Measurements from ENCODE around the gene DCLK2.

DCLK2 gene

GRCh38 chr4:150119492-150119891, 41.2 kb downstream of the DCLK2 start:
- H3K4me3 ChIP-seq (ENCODE audit: low read depth in 1 of 2, low read length in 2 of 2) = no peak overlapping the region
- no peak overlapping the region for H3K9ac ChIP-seq (ENCODE audit: low read length)
- no peaks in the 10 kb centered on the region for H3K9me3 ChIP-seq (ENCODE audit: low read length)
- no peaks in the 10 kb centered on the region for H3K36me3 ChIP-seq (ENCODE audit: insufficient read depth, low read length)
- no peak overlapping the region for H3K27ac ChIP-seq (ENCODE audit: low read depth, low read length)
- peaks cover 15% of the 10 kb centered on the region for H3K4me1 ChIP-seq (ENCODE audit: insufficient read depth, low read length)
- no peaks in the 10 kb centered on the region for H3K27me3 ChIP-seq (ENCODE audit: control insufficient read depth in 1 of 2, insufficient read depth in 2 of 2, low read length in 2 of 2)

- Histone ChIP-seq H3K36me3 (ENCODE audit: insufficient read depth, low read length) (no peaks in the 10 kb centered on the region), H3K9ac (ENCODE audit: low read length) (no peak overlapping the region), H3K27me3 (ENCODE audit: control insufficient read depth in 1 of 2, insufficient read depth in 2 of 2, low read length in 2 of 2) (no peaks in the 10 kb centered on the region), H3K4me1 (ENCODE audit: insufficient read depth, low read length) (peaks cover 14% of the 10 kb centered on the region), H3K4me3 (ENCODE audit: low read depth in 1 of 2, low read length in 2 of 2) (no peak overlapping the region), H3K9me3 (ENCODE audit: low read length) (no peaks in the 10 kb centered on the region), H3K27ac (ENCODE audit: low read depth, low read length) (no peak overlapping the region)
These were observed 44.8 kb downstream of the DCLK2 start for GRCh38 chr4:150123087-150123486.

- H3K27ac ChIP-seq (ENCODE audit: low read depth, low read length) = no peak overlapping the region
These were observed 45.8 kb downstream of the DCLK2 start for GRCh38 chr4:150123796-150124677.

GRCh38 chr4:150126201-150126863, 48.1 kb downstream of the DCLK2 start:
- no peak overlapping the region for H3K4me3 ChIP-seq (ENCODE audit: low read depth in 1 of 2, low read length in 2 of 2)

More at GRCh38 chr4:150123796-150124677, 45.8 kb downstream of the DCLK2 start:
- Histone ChIP-seq H3K27me3 (ENCODE audit: control insufficient read depth in 1 of 2, insufficient read depth in 2 of 2, low read length in 2 of 2) (no peaks in the 10 kb centered on the region), H3K36me3 (ENCODE audit: insufficient read depth, low read length) (no peaks in the 10 kb centered on the region), H3K9ac (ENCODE audit: low read length) (no peak overlapping the region), H3K4me1 (ENCODE audit: insufficient read depth, low read length) (peaks cover 14% of the 10 kb centered on the region), H3K9me3 (ENCODE audit: low read length) (no peaks in the 10 kb centered on the region), H3K4me3 (ENCODE audit: low read depth in 1 of 2, low read length in 2 of 2) (no peak overlapping the region)

GRCh38 chr4:150126864-150127203, 48.6 kb downstream of the DCLK2 start:
- Histone ChIP-seq H3K9ac (ENCODE audit: low read length) (no peak overlapping the region), H3K27me3 (ENCODE audit: control insufficient read depth in 1 of 2, insufficient read depth in 2 of 2, low read length in 2 of 2) (no peaks in the 10 kb centered on the region), H3K27ac (ENCODE audit: low read depth, low read length) (no peak overlapping the region), H3K4me1 (ENCODE audit: insufficient read depth, low read length) (peaks cover 12% of the 10 kb centered on the region), H3K4me3 (ENCODE audit: low read depth in 1 of 2, low read length in 2 of 2) (no peak overlapping the region), H3K9me3 (ENCODE audit: low read length) (no peaks in the 10 kb centered on the region), H3K36me3 (ENCODE audit: insufficient read depth, low read length) (no peaks in the 10 kb centered on the region)

More at GRCh38 chr4:150126201-150126863, 48.1 kb downstream of the DCLK2 start:
- H3K27me3 ChIP-seq (ENCODE audit: control insufficient read depth in 1 of 2, insufficient read depth in 2 of 2, low read length in 2 of 2) = no peaks in the 10 kb centered on the region
- no peak overlapping the region for H3K27ac ChIP-seq (ENCODE audit: low read depth, low read length)
- no peaks in the 10 kb centered on the region for H3K9me3 ChIP-seq (ENCODE audit: low read length)
- peaks cover 12% of the 10 kb centered on the region for H3K4me1 ChIP-seq (ENCODE audit: insufficient read depth, low read length)
- no peaks in the 10 kb centered on the region for H3K36me3 ChIP-seq (ENCODE audit: insufficient read depth, low read length)
- no peak overlapping the region for H3K9ac ChIP-seq (ENCODE audit: low read length)

GRCh38 chr4:150127757-150128156, 49.5 kb downstream of the DCLK2 start:
- Histone ChIP-seq H3K27ac (ENCODE audit: low read depth, low read length) (no peak overlapping the region), H3K4me1 (ENCODE audit: insufficient read depth, low read length) (peaks cover 12% of the 10 kb centered on the region), H3K9ac (ENCODE audit: low read length) (no peak overlapping the region), H3K9me3 (ENCODE audit: low read length) (no peaks in the 10 kb centered on the region), H3K4me3 (ENCODE audit: low read depth in 1 of 2, low read length in 2 of 2) (no peak overlapping the region), H3K27me3 (ENCODE audit: control insufficient read depth in 1 of 2, insufficient read depth in 2 of 2, low read length in 2 of 2) (no peaks in the 10 kb centered on the region), H3K36me3 (ENCODE audit: insufficient read depth, low read length) (no peaks in the 10 kb centered on the region)

GRCh38 chr4:150130933-150131332, 52.7 kb downstream of the DCLK2 start:
- no peak overlapping the region for H3K27ac ChIP-seq (ENCODE audit: low read depth, low read length)
- no peaks in the 10 kb centered on the region for H3K27me3 ChIP-seq (ENCODE audit: control insufficient read depth in 1 of 2, insufficient read depth in 2 of 2, low read length in 2 of 2)
- no peaks in the 10 kb centered on the region for H3K36me3 ChIP-seq (ENCODE audit: insufficient read depth, low read length)
- peaks cover 12% of the 10 kb centered on the region for H3K4me1 ChIP-seq (ENCODE audit: insufficient read depth, low read length)
- H3K9me3 ChIP-seq (ENCODE audit: low read length) = no peaks in the 10 kb centered on the region
- H3K4me3 ChIP-seq (ENCODE audit: low read depth in 1 of 2, low read length in 2 of 2) = no peak overlapping the region
- H3K9ac ChIP-seq (ENCODE audit: low read length) = no peak overlapping the region

- Histone ChIP-seq H3K4me3 (ENCODE audit: low read depth in 1 of 2, low read length in 2 of 2) (no peak overlapping the region), H3K9me3 (ENCODE audit: low read length) (no peaks in the 10 kb centered on the region), H3K27ac (ENCODE audit: low read depth, low read length) (no peak overlapping the region), H3K4me1 (ENCODE audit: insufficient read depth, low read length) (peaks cover 7% of the 10 kb centered on the region), H3K36me3 (ENCODE audit: insufficient read depth, low read length) (no peaks in the 10 kb centered on the region), H3K9ac (ENCODE audit: low read length) (no peak overlapping the region), H3K27me3 (ENCODE audit: control insufficient read depth in 1 of 2, insufficient read depth in 2 of 2, low read length in 2 of 2) (no peaks in the 10 kb centered on the region)
These were observed 53.5 kb downstream of the DCLK2 start for GRCh38 chr4:150131581-150132228.

- Histone ChIP-seq H3K9ac (ENCODE audit: low read length) (no peak overlapping the region), H3K4me3 (ENCODE audit: low read depth in 1 of 2, low read length in 2 of 2) (no peak overlapping the region), H3K27me3 (ENCODE audit: control insufficient read depth in 1 of 2, insufficient read depth in 2 of 2, low read length in 2 of 2) (no peaks in the 10 kb centered on the region), H3K4me1 (ENCODE audit: insufficient read depth, low read length) (peaks cover 5% of the 10 kb centered on the region), H3K36me3 (ENCODE audit: insufficient read depth, low read length) (no peaks in the 10 kb centered on the region), H3K27ac (ENCODE audit: low read depth, low read length) (no peak overlapping the region), H3K9me3 (ENCODE audit: low read length) (no peaks in the 10 kb centered on the region)
These were observed 55.4 kb downstream of the DCLK2 start for GRCh38 chr4:150133605-150134004.

GRCh38 chr4:150135134-150135772, 57.0 kb downstream of the DCLK2 start:
- Histone ChIP-seq H3K9me3 (ENCODE audit: low read length) (no peaks in the 10 kb centered on the region), H3K27ac (ENCODE audit: low read depth, low read length) (no peak overlapping the region), H3K36me3 (ENCODE audit: insufficient read depth, low read length) (no peaks in the 10 kb centered on the region), H3K4me1 (ENCODE audit: insufficient read depth, low read length) (peaks cover 12% of the 10 kb centered on the region), H3K9ac (ENCODE audit: low read length) (no peak overlapping the region), H3K27me3 (ENCODE audit: control insufficient read depth in 1 of 2, insufficient read depth in 2 of 2, low read length in 2 of 2) (no peaks in the 10 kb centered on the region), H3K4me3 (ENCODE audit: low read depth in 1 of 2, low read length in 2 of 2) (no peak overlapping the region)

GRCh38 chr4:150136036-150136435, 57.8 kb downstream of the DCLK2 start:
- H3K27me3 ChIP-seq (ENCODE audit: control insufficient read depth in 1 of 2, insufficient read depth in 2 of 2, low read length in 2 of 2) = no peaks in the 10 kb centered on the region
- peaks cover 7% of the 10 kb centered on the region for H3K4me1 ChIP-seq (ENCODE audit: insufficient read depth, low read length)
- no peaks in the 10 kb centered on the region for H3K9me3 ChIP-seq (ENCODE audit: low read length)
- no peaks in the 10 kb centered on the region for H3K36me3 ChIP-seq (ENCODE audit: insufficient read depth, low read length)
- no peak overlapping the region for H3K9ac ChIP-seq (ENCODE audit: low read length)
- no peak overlapping the region for H3K27ac ChIP-seq (ENCODE audit: low read depth, low read length)
- no peak overlapping the region for H3K4me3 ChIP-seq (ENCODE audit: low read depth in 1 of 2, low read length in 2 of 2)
